ENCODE measurements around the gene FBN1.

Gene FBN1

DNA sequence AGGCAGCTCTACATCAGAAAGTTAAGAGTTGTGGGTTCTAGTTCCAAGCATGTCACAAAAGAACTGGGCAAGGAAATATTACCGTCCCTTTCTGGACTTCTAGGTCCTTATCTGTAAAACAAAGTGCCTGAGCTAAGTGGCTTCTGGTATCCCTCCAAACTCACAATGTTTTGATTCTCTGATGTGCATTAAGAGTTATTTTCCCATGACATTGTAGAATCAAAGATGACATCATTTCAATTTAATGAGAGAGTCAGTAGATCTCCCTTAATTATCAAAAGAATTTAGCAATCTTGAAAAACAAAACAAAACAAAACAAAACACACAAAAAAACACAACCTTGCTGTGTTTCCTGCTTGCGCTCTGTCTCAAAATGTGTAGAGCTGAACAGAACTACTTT is 225.6 kb downstream of the FBN1 start:
- Histone ChIP-seq H3K9ac (ENCODE audit: low read length) (no peak overlapping the region), H3K79me1 (ENCODE audit: low read length) (no peaks in the 10 kb centered on the region), H3K4me1 (ENCODE audit: control insufficient read depth, low read depth, low read length) (peaks cover 7% of the 10 kb centered on the region)

DNA sequence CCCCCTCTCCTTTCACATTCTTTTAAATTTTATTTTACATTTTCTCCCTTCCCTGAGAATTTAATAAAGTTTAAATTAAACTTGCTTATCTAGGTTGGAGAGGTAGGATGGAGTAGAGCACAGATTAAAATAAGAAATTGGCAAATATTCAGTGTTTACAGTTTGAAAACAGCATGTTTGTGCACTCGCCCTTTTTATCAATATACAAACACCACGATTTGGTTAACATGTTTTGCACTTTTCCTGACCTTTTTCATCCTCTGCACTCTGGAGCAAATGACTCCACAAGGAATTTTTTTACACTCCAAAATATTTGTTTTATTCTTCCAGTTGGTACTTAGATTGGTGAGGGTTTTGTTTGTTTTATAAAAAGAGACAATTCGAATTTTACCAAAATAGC is 227.2 kb downstream of the FBN1 start:
- H4K8ac ChIP-seq (ENCODE audit: low read depth, low read length), result no peak overlapping the region
- H2AK5ac ChIP-seq (ENCODE audit: low read length), result no peak overlapping the region
- H3K56ac ChIP-seq (ENCODE audit: low read length), result no peak overlapping the region
- peaks cover 7% of the 10 kb centered on the region for H3K4me1 ChIP-seq (ENCODE audit: control insufficient read depth, low read depth, low read length)
- H4K5ac ChIP-seq (ENCODE audit: low read length), result no peak overlapping the region
- H3K23ac ChIP-seq (ENCODE audit: low read length), result no peak overlapping the region
- no peak for DNase-seq
- no peak overlapping the region for H3K4me3 ChIP-seq (ENCODE audit: low read length)
- no CpG with 5 or more reads among the region's 3 CpGs for WGBS (ENCODE audit: extremely low coverage, insufficient coverage, low lambda C conversion rate)
- H3K18ac ChIP-seq (ENCODE audit: low read length), result no peak overlapping the region
- H3K4ac ChIP-seq (ENCODE audit: low read depth, low read length), result no peak overlapping the region
- H3K36me3 ChIP-seq (ENCODE audit: control insufficient read depth, insufficient read depth, low read length), result no peaks in the 10 kb centered on the region
- H3K79me2 ChIP-seq (ENCODE audit: control insufficient read depth, insufficient read depth, low read length), result no peaks in the 10 kb centered on the region
- no peak overlapping the region for H2BK120ac ChIP-seq (ENCODE audit: low read depth, low read length)
- H3K9ac ChIP-seq (ENCODE audit: low read length), result no peak overlapping the region
- H3K27ac ChIP-seq (ENCODE audit: low read depth, low read length), result no peak overlapping the region
- no peak overlapping the region for H3K4me2 ChIP-seq (ENCODE audit: low read length)
- H2BK5ac ChIP-seq (ENCODE audit: low read length), result no peak overlapping the region
- H2BK15ac ChIP-seq (replicated peaks; ENCODE audit: low read depth), result no peak overlapping the region
- no peaks in the 10 kb centered on the region for H3K79me1 ChIP-seq (ENCODE audit: low read length)
- H3K27me3 ChIP-seq (ENCODE audit: insufficient read depth, low read length, poor library complexity), result no peaks in the 10 kb centered on the region

More for the DNA sequence above, 225.6 kb downstream of the FBN1 start:
- H2BK5ac ChIP-seq (ENCODE audit: low read length), result no peak overlapping the region
- no peak overlapping the region for H3K4me3 ChIP-seq (ENCODE audit: low read length)
- H3K36me3 ChIP-seq (ENCODE audit: control insufficient read depth, insufficient read depth, low read length), result no peaks in the 10 kb centered on the region
- H3K4ac ChIP-seq (ENCODE audit: low read depth, low read length), result no peak overlapping the region
- no peak overlapping the region for H3K27ac ChIP-seq (ENCODE audit: low read depth, low read length)
- DNase-seq, result no peak
- no peak overlapping the region for H3K18ac ChIP-seq (ENCODE audit: low read length)
- no peak overlapping the region for H2BK15ac ChIP-seq (replicated peaks; ENCODE audit: low read depth)
- WGBS (ENCODE audit: extremely low coverage, insufficient coverage, low lambda C conversion rate), result no CpG with 5 or more reads among the region's 2 CpGs
- H3K79me2 ChIP-seq (ENCODE audit: control insufficient read depth, insufficient read depth, low read length), result no peaks in the 10 kb centered on the region
- no peak overlapping the region for H2AK5ac ChIP-seq (ENCODE audit: low read length)
- H4K5ac ChIP-seq (ENCODE audit: low read length), result no peak overlapping the region
- no peak overlapping the region for H3K4me2 ChIP-seq (ENCODE audit: low read length)
- H4K8ac ChIP-seq (ENCODE audit: low read depth, low read length), result no peak overlapping the region
- no peaks in the 10 kb centered on the region for H3K27me3 ChIP-seq (ENCODE audit: insufficient read depth, low read length, poor library complexity)
- no peak overlapping the region for H2BK120ac ChIP-seq (ENCODE audit: low read depth, low read length)
- no peak overlapping the region for H3K56ac ChIP-seq (ENCODE audit: low read length)
- H3K23ac ChIP-seq (ENCODE audit: low read length), result no peak overlapping the region

DNA sequence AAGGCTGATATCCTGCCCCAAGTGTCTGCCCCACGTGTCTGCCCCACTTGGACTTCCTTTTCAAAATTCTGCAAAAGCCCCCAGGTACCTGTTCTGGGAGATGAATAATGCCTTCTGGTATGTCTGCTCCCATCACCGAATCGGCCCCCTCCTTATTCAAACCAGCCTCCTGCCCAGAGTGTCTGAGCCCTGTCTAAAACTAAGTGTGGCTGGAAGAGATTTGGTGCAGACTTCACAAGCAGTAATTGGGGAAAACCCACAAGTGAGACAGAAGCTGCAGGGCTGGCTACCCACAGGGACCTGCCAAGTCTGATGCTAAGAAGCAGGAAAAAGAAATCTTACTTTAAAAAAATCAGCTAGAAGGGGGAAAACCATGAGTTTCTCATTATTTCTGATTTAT is 229.2 kb downstream of the FBN1 start:
- no peaks in the 10 kb centered on the region for H3K79me2 ChIP-seq (ENCODE audit: control insufficient read depth, insufficient read depth, low read length)
- no peak for DNase-seq
- H3K56ac ChIP-seq (ENCODE audit: low read length), result no peak overlapping the region
- H3K4me3 ChIP-seq (ENCODE audit: low read length), result no peak overlapping the region
- H3K23ac ChIP-seq (ENCODE audit: low read length), result no peak overlapping the region
- no peak overlapping the region for H3K4ac ChIP-seq (ENCODE audit: low read depth, low read length)
- no peak overlapping the region for H3K27ac ChIP-seq (ENCODE audit: low read depth, low read length)
- H2BK120ac ChIP-seq (ENCODE audit: low read depth, low read length), result no peak overlapping the region
- no peaks in the 10 kb centered on the region for H3K27me3 ChIP-seq (ENCODE audit: insufficient read depth, low read length, poor library complexity)
- no peak overlapping the region for H3K18ac ChIP-seq (ENCODE audit: low read length)
- H2AK5ac ChIP-seq (ENCODE audit: low read length), result no peak overlapping the region
- no peaks in the 10 kb centered on the region for H3K4me1 ChIP-seq (ENCODE audit: control insufficient read depth, low read depth, low read length)
- H4K5ac ChIP-seq (ENCODE audit: low read length), result no peak overlapping the region
- no peaks in the 10 kb centered on the region for H3K36me3 ChIP-seq (ENCODE audit: control insufficient read depth, insufficient read depth, low read length)
- no peak overlapping the region for H3K4me2 ChIP-seq (ENCODE audit: low read length)
- WGBS (ENCODE audit: extremely low coverage, insufficient coverage, low lambda C conversion rate), result no CpG with 5 or more reads among the region's 3 CpGs
- no peak overlapping the region for H2BK15ac ChIP-seq (replicated peaks; ENCODE audit: low read depth)
- H4K8ac ChIP-seq (ENCODE audit: low read depth, low read length), result no peak overlapping the region
- H3K79me1 ChIP-seq (ENCODE audit: low read length), result no peaks in the 10 kb centered on the region
- no peak overlapping the region for H2BK5ac ChIP-seq (ENCODE audit: low read length)
- no peak overlapping the region for H3K9ac ChIP-seq (ENCODE audit: low read length)

DNA sequence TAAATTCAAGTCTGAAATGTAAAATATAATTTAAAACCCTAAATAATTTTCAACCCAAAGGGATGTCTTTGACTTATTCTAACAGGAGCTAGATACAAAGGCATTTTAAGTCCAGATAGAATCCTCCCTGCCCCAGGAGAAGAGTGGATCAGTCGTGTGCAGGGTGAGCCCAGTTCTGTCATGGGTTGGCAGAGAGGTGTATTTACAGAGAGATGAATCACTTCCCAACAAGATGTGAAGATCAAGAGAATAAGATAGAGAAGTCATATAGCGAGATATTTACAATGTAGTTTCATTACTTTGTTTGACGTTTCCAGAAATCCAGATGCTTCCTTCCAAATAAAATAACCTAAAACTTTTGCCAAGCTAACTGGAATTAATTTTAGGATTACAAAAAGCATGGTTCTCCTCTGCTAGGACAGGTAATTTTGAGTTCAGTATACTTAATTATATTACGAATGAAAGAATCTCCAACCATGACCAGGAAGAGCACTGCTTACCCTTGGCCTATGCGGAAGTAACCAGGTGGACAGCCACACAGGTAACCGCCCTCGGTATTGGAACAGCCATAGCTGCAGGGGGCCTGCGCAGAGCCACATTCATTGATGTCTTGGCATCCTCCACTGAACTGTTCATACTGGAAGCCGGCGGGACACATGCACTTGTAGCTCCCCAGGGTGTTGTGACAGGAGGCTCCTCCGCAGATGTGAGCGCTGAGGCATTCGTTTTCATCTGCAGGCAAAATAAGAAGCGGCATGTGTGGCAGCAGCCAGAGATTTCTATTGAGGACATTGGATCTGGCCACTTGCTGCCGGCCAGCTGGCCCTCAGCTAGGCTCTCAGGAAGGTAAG is 230.2 kb downstream of the FBN1 start:
- Histone ChIP-seq H2BK15ac (replicated peaks; ENCODE audit: low read depth) (no peak overlapping the region), H4K8ac (ENCODE audit: low read depth, low read length) (no peak overlapping the region), H3K4me3 (ENCODE audit: low read length) (no peak overlapping the region), H3K18ac (ENCODE audit: low read length) (no peak overlapping the region), H2AK5ac (ENCODE audit: low read length) (no peak overlapping the region), H3K79me2 (ENCODE audit: control insufficient read depth, insufficient read depth, low read length) (no peaks in the 10 kb centered on the region), H3K36me3 (ENCODE audit: control insufficient read depth, insufficient read depth, low read length) (no peaks in the 10 kb centered on the region), H3K4me2 (ENCODE audit: low read length) (no peak overlapping the region), H3K4ac (ENCODE audit: low read depth, low read length) (no peak overlapping the region), H2BK120ac (ENCODE audit: low read depth, low read length) (no peak overlapping the region), H3K9ac (ENCODE audit: low read length) (no peak overlapping the region), H3K27ac (ENCODE audit: low read depth, low read length) (no peak overlapping the region), H3K4me1 (ENCODE audit: control insufficient read depth, low read depth, low read length) (no peaks in the 10 kb centered on the region), H4K5ac (ENCODE audit: low read length) (no peak overlapping the region), H3K56ac (ENCODE audit: low read length) (no peak overlapping the region), H3K27me3 (ENCODE audit: insufficient read depth, low read length, poor library complexity) (no peaks in the 10 kb centered on the region), H2BK5ac (ENCODE audit: low read length) (no peak overlapping the region), H3K79me1 (ENCODE audit: low read length) (no peaks in the 10 kb centered on the region), H3K23ac (ENCODE audit: low read length) (no peak overlapping the region)
- no peak for DNase-seq
- no CpG with 5 or more reads among the region's 15 CpGs for WGBS (ENCODE audit: extremely low coverage, insufficient coverage, low lambda C conversion rate)

DNA sequence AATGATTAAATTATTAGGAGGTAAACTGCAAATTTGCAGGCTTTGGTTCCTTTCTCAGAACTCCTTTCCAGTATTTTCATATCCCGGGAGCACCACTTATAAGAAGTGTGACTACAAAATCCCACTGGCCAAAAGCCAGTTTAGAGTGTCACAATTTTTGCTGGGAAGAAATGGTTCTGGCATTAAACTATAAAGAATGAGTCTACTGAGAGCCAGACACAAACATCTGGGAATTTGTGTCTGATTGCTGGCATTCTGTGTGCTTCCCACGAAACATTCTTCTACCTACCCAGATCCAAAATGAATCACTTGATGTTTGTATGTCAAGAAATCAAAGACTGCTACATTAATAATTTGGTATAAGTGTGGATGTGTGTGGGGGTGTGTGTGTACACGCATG is 231.5 kb downstream of the FBN1 start:
- no peak overlapping the region for H2BK120ac ChIP-seq (ENCODE audit: low read depth, low read length)
- H3K36me3 ChIP-seq (ENCODE audit: control insufficient read depth, insufficient read depth, low read length), result no peaks in the 10 kb centered on the region
- no peak overlapping the region for H3K4me2 ChIP-seq (ENCODE audit: low read length)
- no peak overlapping the region for H3K23ac ChIP-seq (ENCODE audit: low read length)
- H2BK15ac ChIP-seq (replicated peaks; ENCODE audit: low read depth), result no peak overlapping the region
- no peak overlapping the region for H2AK5ac ChIP-seq (ENCODE audit: low read length)
- no CpG with 5 or more reads among the region's 3 CpGs for WGBS (ENCODE audit: extremely low coverage, insufficient coverage, low lambda C conversion rate)
- H3K27me3 ChIP-seq (ENCODE audit: insufficient read depth, low read length, poor library complexity), result no peaks in the 10 kb centered on the region
- H3K4me3 ChIP-seq (ENCODE audit: low read length), result no peak overlapping the region
- no peaks in the 10 kb centered on the region for H3K4me1 ChIP-seq (ENCODE audit: control insufficient read depth, low read depth, low read length)
- no peak for DNase-seq
- H4K8ac ChIP-seq (ENCODE audit: low read depth, low read length), result no peak overlapping the region
- H3K56ac ChIP-seq (ENCODE audit: low read length), result no peak overlapping the region
- no peaks in the 10 kb centered on the region for H3K79me1 ChIP-seq (ENCODE audit: low read length)
- no peaks in the 10 kb centered on the region for H3K79me2 ChIP-seq (ENCODE audit: control insufficient read depth, insufficient read depth, low read length)
- H3K4ac ChIP-seq (ENCODE audit: low read depth, low read length), result no peak overlapping the region
- no peak overlapping the region for H3K27ac ChIP-seq (ENCODE audit: low read depth, low read length)
- no peak overlapping the region for H4K5ac ChIP-seq (ENCODE audit: low read length)
- H2BK5ac ChIP-seq (ENCODE audit: low read length), result no peak overlapping the region
- H3K9ac ChIP-seq (ENCODE audit: low read length), result no peak overlapping the region
- H3K18ac ChIP-seq (ENCODE audit: low read length), result no peak overlapping the region

DNA sequence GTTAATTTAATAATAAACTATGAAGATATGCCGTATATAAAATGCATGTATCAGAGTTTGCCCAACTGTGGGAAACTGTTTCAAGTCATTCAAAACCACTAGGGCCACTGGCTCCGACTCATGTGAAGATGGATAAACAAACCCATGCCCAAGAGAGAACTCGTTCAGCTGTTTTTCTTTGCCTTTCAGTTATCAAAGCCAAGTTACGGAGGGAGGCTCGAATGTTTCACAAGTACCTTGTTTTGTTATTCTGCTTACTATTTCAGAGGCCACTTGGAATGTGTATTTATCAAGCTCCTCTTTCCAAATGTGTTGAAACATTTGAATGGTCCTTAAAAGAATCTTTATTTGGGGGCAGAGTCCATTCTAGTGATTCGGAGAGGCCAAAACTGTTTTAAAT is 232.2 kb downstream of the FBN1 start:
- no peak overlapping the region for H3K9ac ChIP-seq (ENCODE audit: low read length)
- H3K27ac ChIP-seq (ENCODE audit: low read depth, low read length), result no peak overlapping the region
- H3K79me2 ChIP-seq (ENCODE audit: control insufficient read depth, insufficient read depth, low read length), result no peaks in the 10 kb centered on the region
- no peak for DNase-seq
- H3K56ac ChIP-seq (ENCODE audit: low read length), result no peak overlapping the region
- H2BK5ac ChIP-seq (ENCODE audit: low read length), result no peak overlapping the region
- no peak overlapping the region for H2AK5ac ChIP-seq (ENCODE audit: low read length)
- no peaks in the 10 kb centered on the region for H3K36me3 ChIP-seq (ENCODE audit: control insufficient read depth, insufficient read depth, low read length)
- H4K5ac ChIP-seq (ENCODE audit: low read length), result no peak overlapping the region
- H2BK120ac ChIP-seq (ENCODE audit: low read depth, low read length), result no peak overlapping the region
- H3K4ac ChIP-seq (ENCODE audit: low read depth, low read length), result no peak overlapping the region
- no peaks in the 10 kb centered on the region for H3K4me1 ChIP-seq (ENCODE audit: control insufficient read depth, low read depth, low read length)
- H4K8ac ChIP-seq (ENCODE audit: low read depth, low read length), result no peak overlapping the region
- no peak overlapping the region for H3K18ac ChIP-seq (ENCODE audit: low read length)
- H3K4me2 ChIP-seq (ENCODE audit: low read length), result no peak overlapping the region
- no peaks in the 10 kb centered on the region for H3K79me1 ChIP-seq (ENCODE audit: low read length)
- WGBS (ENCODE audit: extremely low coverage, insufficient coverage, low lambda C conversion rate), result no CpG with 5 or more reads among the region's 6 CpGs
- H2BK15ac ChIP-seq (replicated peaks; ENCODE audit: low read depth), result no peak overlapping the region
- H3K4me3 ChIP-seq (ENCODE audit: low read length), result no peak overlapping the region
- no peak overlapping the region for H3K23ac ChIP-seq (ENCODE audit: low read length)
- H3K27me3 ChIP-seq (ENCODE audit: insufficient read depth, low read length, poor library complexity), result no peaks in the 10 kb centered on the region

Data from mesendoderm (in vitro differentiated cells).